Right kidney (tissue), 1 donor: ENCODE results near the gene TTC5.
"Not testable (repeated sequence)": the region's sequence is repeated elsewhere in the genome, so short reads cannot be mapped to it uniquely, and the experiment has no call there.

Experiments used
- DNase-seq: peaks from one replicate; pipeline ENCODE4 v3.0.0-alpha.2; 2016

TTC5 gene

GRCh38 chr14:20314026-20314425 lies 8.3 kb upstream of the TTC5 start:
- DNase-seq, result no peak

GRCh38 chr14:20306079-20306423 lies 300 bp upstream of the TTC5 start:
- no peak for DNase-seq

- DNase-seq, result no peak
Observed at GRCh38 chr14:20302042-20302755, 3.6 kb downstream of the TTC5 start.

- DNase-seq, result no peak
Observed at GRCh38 chr14:20295067-20295466, 10.7 kb downstream of the TTC5 start.

GRCh38 chr14:20294636-20295035 lies 11.1 kb downstream of the TTC5 start:
- no peak for DNase-seq

- DNase-seq, result not testable (repeated sequence)
Observed at GRCh38 chr14:20281998-20282397, 23.8 kb downstream of the TTC5 start.

- DNase-seq, result not testable (repeated sequence)
Observed at GRCh38 chr14:20280265-20280664, 25.5 kb downstream of the TTC5 start.

GRCh38 chr14:20278414-20278813 lies 27.3 kb downstream of the TTC5 start:
- DNase-seq, result no peak

- no peak for DNase-seq
Observed at GRCh38 chr14:20277409-20277808, 28.3 kb downstream of the TTC5 start.

- DNase-seq, result no peak
Observed at GRCh38 chr14:20274062-20274461, 31.7 kb downstream of the TTC5 start.

GRCh38 chr14:20264361-20264760 lies 41.4 kb downstream of the TTC5 start:
- DNase-seq, result not testable (repeated sequence)

GRCh38 chr14:20262642-20263128 lies 43.1 kb downstream of the TTC5 start:
- DNase-seq, result no peak

- DNase-seq, result no peak
Observed at GRCh38 chr14:20247646-20248246, 58.0 kb downstream of the TTC5 start.
